HEK293 (cell line): ENCODE measurements around the gene NFATC1.

Experiments
- CTCF ChIA-PET: fragments of 350-600 bp; formaldehyde crosslinking; extraction: SDS; loops from one replicate; lab custom pipeline; 2021; ENCODE audit warnings: antibody characterized with exemption; lab: Yijun Ruan, JAX
- POLR2A ChIA-PET: fragments of 300-600 bp; formaldehyde crosslinking; extraction: SDS; loops from one replicate; lab custom pipeline; 2020; ENCODE audit warnings: antibody characterized with exemption, inconsistent platforms; lab: Yijun Ruan, JAX
- H3K27ac ChIP-seq: fragments of 200-500 bp; sonication (Bioruptor generic); 2 replicates; pipeline ENCODE4 v1.5.1; 2014; ENCODE audit warnings: low read depth, low read length, control low read depth, inconsistent platforms; ENCODE audit errors: extremely low read depth
- H3K36me3 ChIP-seq, 2 experiments: fragments of 200-500 bp in 1 of 2; sonication (Bioruptor generic) in 1 of 2; 1 replicate in 1 of 2; 2 replicates in 1 of 2; pipeline ENCODE4 v1.5.1; 2014 to 2017; ENCODE audit warnings: inconsistent platforms in 2 of 2, low read length in 2 of 2; ENCODE audit not compliant: control insufficient read depth in 2 of 2, insufficient read depth in 1 of 2
- H3K4me1 ChIP-seq: fragments of 200-500 bp; sonication (Bioruptor generic); 2 replicates; pipeline ENCODE4 v1.5.1; 2014; ENCODE audit warnings: mild to moderate bottlenecking, low read length, inconsistent platforms; ENCODE audit not compliant: control insufficient read depth, insufficient read depth
- H3K4me3 ChIP-seq: 2 replicates; pipeline ENCODE4 v1.5.1; 2011; ENCODE audit warnings: low read depth, mild to moderate bottlenecking, control low read depth, low read length, moderate library complexity
- H3K9me3 ChIP-seq: fragments of 200-500 bp; sonication (Bioruptor generic); 2 replicates; pipeline ENCODE4 v1.5.1; 2014; ENCODE audit warnings: low read depth, low read length, inconsistent platforms; ENCODE audit not compliant: control insufficient read depth, insufficient read depth
- GLIS1 ChIP-seq: fragments of 450-650 bp; formaldehyde crosslinking; IDR thresholded peaks from 2 replicates; pipeline ENCODE4 v1.5.1; 2016; ENCODE audit warnings: missing biosample characterization, missing genetic modification characterization
- KLF1 ChIP-seq: fragments of 450-650 bp; formaldehyde crosslinking; IDR thresholded peaks from 2 replicates; pipeline ENCODE4 v1.5.1; 2016; ENCODE audit warnings: missing biosample characterization, missing genetic modification characterization
- KLF9 ChIP-seq: fragments of 450-650 bp; formaldehyde crosslinking; IDR thresholded peaks from 2 replicates; pipeline ENCODE4 v1.5.1; 2016; ENCODE audit warnings: missing biosample characterization, missing genetic modification characterization, low read depth
- PBX3 ChIP-seq: sonication (generic); formaldehyde crosslinking; IDR thresholded peaks from 2 replicates; pipeline ENCODE4 v1.8.1; 2022; ENCODE audit warnings: mild to moderate bottlenecking, moderate library complexity, missing genetic modification reagents
- ZBTB26 ChIP-seq: fragments of 450-650 bp; formaldehyde crosslinking; optimal IDR thresholded peaks from 2 replicates; pipeline ENCODE3; 2016; ENCODE audit warnings: missing biosample characterization, mild to moderate bottlenecking, missing genetic modification characterization
- ZFP3 ChIP-seq: fragments of 450-650 bp; formaldehyde crosslinking; IDR thresholded peaks from 2 replicates; pipeline ENCODE4 v1.5.1; 2016; ENCODE audit warnings: low read depth, missing biosample characterization, missing genetic modification characterization
- ZNF140 ChIP-seq: fragments of 450-650 bp; formaldehyde crosslinking; IDR thresholded peaks from 2 replicates; pipeline ENCODE4 v1.5.1; 2016; ENCODE audit warnings: missing biosample characterization, missing genetic modification characterization
- ZNF214 ChIP-seq: fragments of 450-650 bp; formaldehyde crosslinking; IDR thresholded peaks from 2 replicates; pipeline ENCODE4 v1.5.1; 2017; ENCODE audit warnings: missing biosample characterization, mild to moderate bottlenecking, missing genetic modification characterization, borderline replicate concordance
- ZNF404 ChIP-seq: fragments of 450-650 bp; formaldehyde crosslinking; IDR thresholded peaks from 2 replicates; pipeline ENCODE4 v1.5.1; 2017; ENCODE audit warnings: missing biosample characterization, missing genetic modification characterization
- ZNF48 ChIP-seq: fragments of 450-650 bp; formaldehyde crosslinking; IDR thresholded peaks from 2 replicates; pipeline ENCODE4 v1.5.1; 2016; ENCODE audit warnings: missing biosample characterization, missing genetic modification characterization
- ZNF501 ChIP-seq: fragments of 450-650 bp; formaldehyde crosslinking; IDR thresholded peaks from 2 replicates; pipeline ENCODE4 v1.5.1; 2016; ENCODE audit warnings: missing biosample characterization, missing genetic modification characterization
- ZNF639 ChIP-seq: fragments of 450-650 bp; formaldehyde crosslinking; IDR thresholded peaks from 2 replicates; pipeline ENCODE4 v1.5.1; 2016; ENCODE audit warnings: missing biosample characterization, missing genetic modification characterization
- ZNF654 ChIP-seq: fragments of 450-650 bp; formaldehyde crosslinking; IDR thresholded peaks from 2 replicates; pipeline ENCODE4 v1.5.1; 2016; ENCODE audit warnings: low read depth, missing biosample characterization, missing genetic modification characterization
- ZNF777 ChIP-seq: fragments of 450-650 bp; formaldehyde crosslinking; IDR thresholded peaks from 2 replicates; pipeline ENCODE4 v1.5.1; 2017; ENCODE audit warnings: missing biosample characterization, missing genetic modification characterization, borderline replicate concordance
- ZNF830 ChIP-seq: fragments of 450-650 bp; IDR thresholded peaks from 2 replicates; pipeline ENCODE4 v1.5.0; 2018; ENCODE audit warnings: missing biosample characterization, missing genetic modification characterization, low read depth, mild to moderate bottlenecking, moderate library complexity
- ZXDB ChIP-seq: fragments of 450-650 bp; formaldehyde crosslinking; IDR thresholded peaks from 2 replicates; pipeline ENCODE4 v1.5.1; 2016; ENCODE audit warnings: missing biosample characterization, missing genetic modification characterization

Gene NFATC1

GRCh38 chr18:79487183-79487800 lies 91.6 kb downstream of the NFATC1 start:
- no peak overlapping the region for H3K27ac ChIP-seq
- H3K4me3 ChIP-seq: no peak overlapping the region
- TF ChIP-seq ZNF48 (tag by site-specific recombination): no peak
- no peak for TF ChIP-seq PBX3 (CRISPR knock-in tag)
- no peak for TF ChIP-seq ZXDB
- TF ChIP-seq ZBTB26 (tag by site-specific recombination): no peak
- peaks cover 0 to 16% of the 10 kb centered on the region in 2 experiments; a peak in 1 of 3 replicates for H3K36me3 ChIP-seq
- no peaks in the 10 kb centered on the region for H3K4me1 ChIP-seq
- H3K9me3 ChIP-seq: no peaks in the 10 kb centered on the region
- CTCF ChIA-PET: no interaction called here
- POLR2A ChIA-PET: no interaction called here

- H3K27ac ChIP-seq: no peak overlapping the region
- TF ChIP-seq ZNF140 (tag by site-specific recombination) (0 out of 2 replicates have a peak, but pooled peaks have one; percentile 37), GLIS1 (tag by site-specific recombination) (no peak)
- no peaks in the 10 kb centered on the region for H3K9me3 ChIP-seq
- H3K4me1 ChIP-seq: no peaks in the 10 kb centered on the region
- peaks cover 0 to 16% of the 10 kb centered on the region in 2 experiments; a peak in 1 of 3 replicates for H3K36me3 ChIP-seq
- POLR2A ChIA-PET: no interaction called here
- CTCF ChIA-PET: no interaction called here
- no peak overlapping the region for H3K4me3 ChIP-seq
Observed at GRCh38 chr18:79487801-79488201, 92.1 kb downstream of the NFATC1 start.

- POLR2A ChIA-PET: no interaction called here
- H3K36me3 ChIP-seq: peaks cover 0 to 16% of the 10 kb centered on the region in 2 experiments; a peak in 1 of 3 replicates
- no peak overlapping the region for H3K27ac ChIP-seq
- H3K9me3 ChIP-seq: no peaks in the 10 kb centered on the region
- TF ChIP-seq ZNF654 (tag by site-specific recombination): no peak
- TF ChIP-seq ZNF214 (tag by site-specific recombination): no peak
- no peak for TF ChIP-seq ZNF830 (tag by site-specific recombination)
- no peak for TF ChIP-seq ZNF639 (tag by site-specific recombination)
- TF ChIP-seq ZFP3 (tag by site-specific recombination): no peak
- no peak for TF ChIP-seq ZXDB
- no peak for TF ChIP-seq ZNF501 (tag by site-specific recombination)
- no peak for TF ChIP-seq KLF9 (tag by site-specific recombination)
- TF ChIP-seq ZNF404 (tag by site-specific recombination): no peak
- no peak for TF ChIP-seq KLF1 (tag by site-specific recombination)
- no peak for TF ChIP-seq GLIS1 (tag by site-specific recombination)
- TF ChIP-seq ZNF777: no peak
- H3K4me3 ChIP-seq: no peak overlapping the region
- CTCF ChIA-PET: no interaction called here
- no peaks in the 10 kb centered on the region for H3K4me1 ChIP-seq
Observed at GRCh38 chr18:79488311-79489050, 92.8 kb downstream of the NFATC1 start.
